Gastroesophageal sphincter (tissue), 3 donors: Measurements from ENCODE around the gene C7.

Experiments
- CTCF ChIP-seq, 4 experiments: fragments of 200-600 bp in 2 of 4; fragments of 450-650 bp in 2 of 4; sonication (generic) in 1 of 4; IDR thresholded peaks; one replicate each; pipeline ENCODE4 v1.5.1; 2017 to 2019; ENCODE audit warnings: antibody characterized with exemption in 4 of 4, mild to moderate bottlenecking in 2 of 4, moderate library complexity in 2 of 4
- POLR2A ChIP-seq, 2 donors: fragments of 450-650 bp; IDR thresholded peaks; one replicate each; pipeline ENCODE4 v1.6.1; 2017; ENCODE audit warnings: antibody characterized with exemption in 2 of 2, mild to moderate bottlenecking in 2 of 2, moderate library complexity in 1 of 2

DNA sequence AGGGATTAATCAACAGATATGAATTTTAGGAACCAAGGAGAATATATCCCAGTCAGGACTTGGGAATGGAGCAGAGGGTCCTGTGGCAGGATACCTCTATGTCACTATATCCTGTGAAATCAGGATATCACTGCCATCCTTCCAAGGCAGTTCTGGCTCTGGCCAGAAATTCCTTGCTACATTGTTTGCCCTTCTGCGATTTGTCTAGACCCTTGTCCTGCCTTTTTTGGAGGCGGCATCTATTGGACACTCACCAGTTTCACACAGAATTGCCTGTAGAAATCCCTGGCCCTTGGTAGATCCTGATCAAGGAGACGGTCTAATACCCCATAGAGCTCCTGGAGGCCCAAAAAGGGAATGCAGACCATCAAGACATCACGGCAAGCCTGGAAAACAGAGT is 90.7 kb downstream of the C7 start:
- TF ChIP-seq CTCF (IDR thresholded peaks at IDR 0.05), result no peak
- TF ChIP-seq POLR2A (IDR thresholded peaks at IDR 0.05), result no peak
